ENCODE results near the gene HEY2.
"Not testable (repeated sequence)": the region's sequence is repeated elsewhere in the genome, so short reads cannot be mapped to it uniquely, and the experiment has no call there.

HEY2 gene

DNA sequence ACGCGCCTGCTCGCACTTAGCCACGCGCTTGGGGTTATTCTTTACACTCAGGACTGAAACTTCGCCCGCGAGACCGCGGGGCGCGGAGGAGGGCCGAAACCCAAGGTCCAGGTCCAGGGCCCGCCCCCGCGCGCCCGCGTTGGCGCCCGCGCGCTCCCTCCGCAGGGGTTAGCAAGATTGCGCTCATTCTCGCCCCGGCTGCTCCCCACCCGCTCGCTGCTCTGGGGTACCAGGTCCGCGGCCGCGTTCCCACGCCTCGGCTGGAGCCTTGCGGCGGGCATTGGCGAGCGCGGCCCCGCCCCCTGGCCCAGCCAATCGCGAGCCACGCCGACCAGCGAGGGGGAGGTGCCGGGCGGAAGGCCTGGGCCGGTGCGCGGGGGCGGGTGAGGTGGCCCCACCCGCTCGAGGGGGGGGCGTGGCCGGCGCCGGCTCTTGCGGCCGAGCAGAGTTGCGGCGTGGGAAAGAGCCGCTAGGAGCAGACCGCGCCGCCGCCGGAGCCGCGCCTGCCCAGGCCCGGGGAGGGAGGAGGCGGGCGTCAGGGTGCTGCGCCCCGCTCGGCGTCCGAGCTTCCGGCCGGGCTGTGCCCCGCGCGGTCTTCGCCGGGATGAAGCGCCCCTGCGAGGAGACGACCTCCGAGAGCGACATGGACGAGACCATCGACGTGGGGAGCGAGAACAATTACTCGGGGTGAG lies at the start of gene HEY2:
TSS of gene HEY2 (plus strand) at position 460 of the 692 bp plus-strand sequence. CDS start at position 605, 145 bp downstream.
- peak; percentile 91 for ATAC-seq
- TF ChIP-seq ZNF565 (CRISPR knock-in tag; conservative IDR thresholded peaks at IDR 0.05; ENCODE audit: low read depth): no peak
- TF ChIP-seq ZNF8 (CRISPR knock-in tag; IDR thresholded peaks at IDR 0.05): no peak

DNA sequence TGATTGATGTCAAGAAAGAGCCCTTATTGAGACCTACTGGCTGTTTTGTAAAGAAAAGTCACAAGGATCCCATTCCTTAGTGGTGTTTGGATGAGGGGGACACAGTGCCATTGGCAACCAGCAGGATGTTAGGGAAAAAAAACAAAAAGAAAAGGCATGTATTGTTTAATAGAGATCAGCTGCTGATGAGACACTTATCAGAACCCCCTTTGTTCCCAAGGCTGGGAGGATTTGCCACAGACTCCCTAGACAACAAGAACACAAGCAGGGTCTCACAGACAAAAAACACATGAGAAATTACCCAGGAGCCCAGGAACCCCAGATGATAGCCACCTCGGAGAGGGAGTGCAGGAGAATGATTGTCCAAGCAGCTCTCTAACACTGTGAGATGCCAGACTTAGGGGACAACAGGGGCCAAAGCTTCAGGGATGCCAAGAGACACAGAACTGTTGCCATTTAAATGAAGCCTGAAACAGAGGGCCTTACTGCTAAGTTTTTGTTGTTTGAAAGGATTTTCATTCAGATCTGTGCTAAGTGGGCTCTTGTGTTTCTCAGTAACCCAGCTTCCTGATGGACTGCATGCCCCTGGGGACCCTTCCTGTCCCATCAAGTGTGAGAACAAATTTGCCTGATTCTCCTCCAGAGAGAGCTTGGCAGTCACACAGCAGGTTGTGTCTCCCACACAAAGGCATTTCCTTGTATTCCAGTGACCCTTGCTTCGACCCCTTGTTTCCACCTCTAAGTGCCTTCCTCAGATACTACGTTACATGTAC lies 48.7 kb upstream of the HEY2 start:
- ATAC-seq: no peak

DNA sequence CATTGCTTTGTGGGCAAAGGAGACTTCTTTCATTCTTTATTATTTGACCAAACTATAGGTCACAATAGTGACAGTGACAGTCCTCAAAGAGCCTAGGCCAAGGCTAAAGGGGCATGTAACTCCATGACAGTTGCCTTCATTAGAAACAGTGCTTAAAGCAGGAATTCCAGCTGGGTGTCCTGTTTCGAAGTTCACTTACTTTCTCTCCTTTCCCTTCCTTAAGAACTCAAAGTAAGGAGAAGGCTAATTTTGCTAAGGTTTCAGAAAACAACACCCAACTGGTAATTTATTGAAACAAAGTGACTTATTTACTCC lies 48.1 kb upstream of the HEY2 start:
- no peak for TF ChIP-seq ISL1 (CRISPR knock-in tag; IDR thresholded peaks at IDR 0.05)
- no peak for TF ChIP-seq GLIS3 (CRISPR knock-in tag; IDR thresholded peaks at IDR 0.05)
- no peak for TF ChIP-seq CSDC2 (CRISPR knock-in tag; IDR thresholded peaks at IDR 0.05)
- no peak for TF ChIP-seq TCF4 (CRISPR knock-in tag; IDR thresholded peaks at IDR 0.05; ENCODE audit: borderline replicate concordance)
- no peak for TF ChIP-seq ZNF70 (CRISPR knock-in tag; IDR thresholded peaks at IDR 0.05)
- TF ChIP-seq ESRRG (CRISPR knock-in tag; IDR thresholded peaks at IDR 0.05): no peak
- TF ChIP-seq, protein P1, sequence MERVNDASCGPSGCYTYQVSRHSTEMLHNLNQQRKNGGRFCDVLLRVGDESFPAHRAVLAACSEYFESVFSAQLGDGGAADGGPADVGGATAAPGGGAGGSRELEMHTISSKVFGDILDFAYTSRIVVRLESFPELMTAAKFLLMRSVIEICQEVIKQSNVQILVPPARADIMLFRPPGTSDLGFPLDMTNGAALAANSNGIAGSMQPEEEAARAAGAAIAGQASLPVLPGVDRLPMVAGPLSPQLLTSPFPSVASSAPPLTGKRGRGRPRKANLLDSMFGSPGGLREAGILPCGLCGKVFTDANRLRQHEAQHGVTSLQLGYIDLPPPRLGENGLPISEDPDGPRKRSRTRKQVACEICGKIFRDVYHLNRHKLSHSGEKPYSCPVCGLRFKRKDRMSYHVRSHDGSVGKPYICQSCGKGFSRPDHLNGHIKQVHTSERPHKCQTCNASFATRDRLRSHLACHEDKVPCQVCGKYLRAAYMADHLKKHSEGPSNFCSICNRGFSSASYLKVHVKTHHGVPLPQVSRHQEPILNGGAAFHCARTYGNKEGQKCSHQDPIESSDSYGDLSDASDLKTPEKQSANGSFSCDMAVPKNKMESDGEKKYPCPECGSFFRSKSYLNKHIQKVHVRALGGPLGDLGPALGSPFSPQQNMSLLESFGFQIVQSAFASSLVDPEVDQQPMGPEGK (CRISPR knock-in tag; IDR thresholded peaks at IDR 0.05; ENCODE audit: borderline replicate concordance): no peak
- TF ChIP-seq, protein P2, sequence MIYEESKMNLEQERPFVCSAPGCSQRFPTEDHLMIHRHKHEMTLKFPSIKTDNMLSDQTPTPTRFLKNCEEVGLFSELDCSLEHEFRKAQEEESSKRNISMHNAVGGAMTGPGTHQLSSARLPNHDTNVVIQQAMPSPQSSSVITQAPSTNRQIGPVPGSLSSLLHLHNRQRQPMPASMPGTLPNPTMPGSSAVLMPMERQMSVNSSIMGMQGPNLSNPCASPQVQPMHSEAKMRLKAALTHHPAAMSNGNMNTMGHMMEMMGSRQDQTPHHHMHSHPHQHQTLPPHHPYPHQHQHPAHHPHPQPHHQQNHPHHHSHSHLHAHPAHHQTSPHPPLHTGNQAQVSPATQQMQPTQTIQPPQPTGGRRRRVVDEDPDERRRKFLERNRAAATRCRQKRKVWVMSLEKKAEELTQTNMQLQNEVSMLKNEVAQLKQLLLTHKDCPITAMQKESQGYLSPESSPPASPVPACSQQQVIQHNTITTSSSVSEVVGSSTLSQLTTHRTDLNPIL (CRISPR knock-in tag; IDR thresholded peaks at IDR 0.05; ENCODE audit: low read depth): no peak
- no peak for TF ChIP-seq ZC3H10 (CRISPR knock-in tag; IDR thresholded peaks at IDR 0.05)
- TF ChIP-seq, protein P3, sequence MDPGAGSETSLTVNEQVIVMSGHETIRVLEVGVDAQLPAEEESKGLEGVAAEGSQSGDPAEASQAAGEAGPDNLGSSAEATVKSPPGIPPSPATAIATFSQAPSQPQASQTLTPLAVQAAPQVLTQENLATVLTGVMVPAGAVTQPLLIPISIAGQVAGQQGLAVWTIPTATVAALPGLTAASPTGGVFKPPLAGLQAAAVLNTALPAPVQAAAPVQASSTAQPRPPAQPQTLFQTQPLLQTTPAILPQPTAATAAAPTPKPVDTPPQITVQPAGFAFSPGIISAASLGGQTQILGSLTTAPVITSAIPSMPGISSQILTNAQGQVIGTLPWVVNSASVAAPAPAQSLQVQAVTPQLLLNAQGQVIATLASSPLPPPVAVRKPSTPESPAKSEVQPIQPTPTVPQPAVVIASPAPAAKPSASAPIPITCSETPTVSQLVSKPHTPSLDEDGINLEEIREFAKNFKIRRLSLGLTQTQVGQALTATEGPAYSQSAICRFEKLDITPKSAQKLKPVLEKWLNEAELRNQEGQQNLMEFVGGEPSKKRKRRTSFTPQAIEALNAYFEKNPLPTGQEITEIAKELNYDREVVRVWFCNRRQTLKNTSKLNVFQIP (CRISPR knock-in tag; IDR thresholded peaks at IDR 0.05; ENCODE audit: borderline replicate concordance, low read depth): no peak
- TF ChIP-seq PPARA (CRISPR knock-in tag; IDR thresholded peaks at IDR 0.05; ENCODE audit: borderline replicate concordance): no peak
- no peak for TF ChIP-seq ZFP30 (CRISPR knock-in tag; IDR thresholded peaks at IDR 0.05)
- no peak for TF ChIP-seq OSR1 (CRISPR knock-in tag; IDR thresholded peaks at IDR 0.05)
- no peak for TF ChIP-seq BACH2 (CRISPR knock-in tag; IDR thresholded peaks at IDR 0.05; ENCODE audit: borderline replicate concordance)
- ATAC-seq: no peak

More for the DNA sequence above, 48.7 kb upstream of the HEY2 start:
- no peak for TF ChIP-seq GLIS3 (CRISPR knock-in tag; IDR thresholded peaks at IDR 0.05)
- TF ChIP-seq, protein P4, sequence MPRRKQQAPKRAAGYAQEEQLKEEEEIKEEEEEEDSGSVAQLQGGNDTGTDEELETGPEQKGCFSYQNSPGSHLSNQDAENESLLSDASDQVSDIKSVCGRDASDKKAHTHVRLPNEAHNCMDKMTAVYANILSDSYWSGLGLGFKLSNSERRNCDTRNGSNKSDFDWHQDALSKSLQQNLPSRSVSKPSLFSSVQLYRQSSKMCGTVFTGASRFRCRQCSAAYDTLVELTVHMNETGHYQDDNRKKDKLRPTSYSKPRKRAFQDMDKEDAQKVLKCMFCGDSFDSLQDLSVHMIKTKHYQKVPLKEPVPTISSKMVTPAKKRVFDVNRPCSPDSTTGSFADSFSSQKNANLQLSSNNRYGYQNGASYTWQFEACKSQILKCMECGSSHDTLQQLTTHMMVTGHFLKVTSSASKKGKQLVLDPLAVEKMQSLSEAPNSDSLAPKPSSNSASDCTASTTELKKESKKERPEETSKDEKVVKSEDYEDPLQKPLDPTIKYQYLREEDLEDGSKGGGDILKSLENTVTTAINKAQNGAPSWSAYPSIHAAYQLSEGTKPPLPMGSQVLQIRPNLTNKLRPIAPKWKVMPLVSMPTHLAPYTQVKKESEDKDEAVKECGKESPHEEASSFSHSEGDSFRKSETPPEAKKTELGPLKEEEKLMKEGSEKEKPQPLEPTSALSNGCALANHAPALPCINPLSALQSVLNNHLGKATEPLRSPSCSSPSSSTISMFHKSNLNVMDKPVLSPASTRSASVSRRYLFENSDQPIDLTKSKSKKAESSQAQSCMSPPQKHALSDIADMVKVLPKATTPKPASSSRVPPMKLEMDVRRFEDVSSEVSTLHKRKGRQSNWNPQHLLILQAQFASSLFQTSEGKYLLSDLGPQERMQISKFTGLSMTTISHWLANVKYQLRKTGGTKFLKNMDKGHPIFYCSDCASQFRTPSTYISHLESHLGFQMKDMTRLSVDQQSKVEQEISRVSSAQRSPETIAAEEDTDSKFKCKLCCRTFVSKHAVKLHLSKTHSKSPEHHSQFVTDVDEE (CRISPR knock-in tag; IDR thresholded peaks at IDR 0.05): no peak

DNA sequence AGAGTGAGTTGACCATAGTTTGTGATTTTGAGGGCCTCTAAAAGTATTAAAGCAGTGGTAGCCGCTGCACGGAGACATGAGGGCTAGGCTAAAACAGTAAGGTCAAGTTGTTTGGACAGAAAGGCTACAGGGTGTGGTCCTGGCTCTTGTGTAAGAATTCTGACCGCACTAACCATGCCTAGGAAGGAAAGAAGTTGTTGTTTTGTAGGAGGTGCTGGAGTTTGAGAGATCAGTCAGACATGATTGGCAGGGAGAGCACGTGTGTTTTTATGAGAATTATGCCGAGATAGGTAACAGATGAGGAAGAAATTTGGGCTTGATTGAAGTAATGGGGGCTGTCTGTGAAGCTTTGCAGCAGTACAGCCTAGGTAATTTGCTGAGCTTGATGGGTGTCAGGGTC lies 45.5 kb upstream of the HEY2 start:
- ATAC-seq: not testable (repeated sequence)

DNA sequence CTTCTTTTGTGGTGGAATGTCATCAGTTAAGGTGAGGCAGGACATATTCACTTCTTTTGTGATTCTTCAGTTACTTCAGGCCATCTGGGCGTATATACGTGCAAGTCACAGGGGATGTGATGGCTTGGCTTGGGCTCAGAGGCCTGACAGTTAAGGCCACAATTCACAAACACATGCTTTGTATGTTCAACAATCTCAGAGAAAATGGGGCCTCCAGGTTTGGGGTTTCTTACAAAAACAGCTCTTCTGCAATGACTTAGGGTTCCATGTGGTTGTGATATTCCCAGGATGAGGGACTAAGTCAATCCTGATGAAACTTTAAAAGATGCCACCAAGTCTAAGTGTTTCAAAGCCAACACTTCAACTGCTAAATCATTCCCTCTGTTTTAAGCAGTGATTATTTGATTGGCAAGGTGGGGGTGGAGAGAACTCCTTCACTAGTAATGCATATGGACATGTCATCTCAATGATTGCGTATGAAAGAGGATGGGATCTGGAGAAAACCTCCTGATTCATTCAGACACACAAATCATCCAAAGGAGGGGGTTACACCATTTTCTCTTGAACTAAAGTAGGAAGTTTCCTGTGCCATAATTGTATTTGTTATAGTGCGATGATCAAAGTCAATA lies 41.7 kb upstream of the HEY2 start:
- no peak for ATAC-seq
- TF ChIP-seq, protein P2 (CRISPR knock-in tag; IDR thresholded peaks at IDR 0.05; ENCODE audit: low read depth): no peak
- TF ChIP-seq BACH2 (CRISPR knock-in tag; IDR thresholded peaks at IDR 0.05; ENCODE audit: borderline replicate concordance): no peak
- TF ChIP-seq, protein P5, sequence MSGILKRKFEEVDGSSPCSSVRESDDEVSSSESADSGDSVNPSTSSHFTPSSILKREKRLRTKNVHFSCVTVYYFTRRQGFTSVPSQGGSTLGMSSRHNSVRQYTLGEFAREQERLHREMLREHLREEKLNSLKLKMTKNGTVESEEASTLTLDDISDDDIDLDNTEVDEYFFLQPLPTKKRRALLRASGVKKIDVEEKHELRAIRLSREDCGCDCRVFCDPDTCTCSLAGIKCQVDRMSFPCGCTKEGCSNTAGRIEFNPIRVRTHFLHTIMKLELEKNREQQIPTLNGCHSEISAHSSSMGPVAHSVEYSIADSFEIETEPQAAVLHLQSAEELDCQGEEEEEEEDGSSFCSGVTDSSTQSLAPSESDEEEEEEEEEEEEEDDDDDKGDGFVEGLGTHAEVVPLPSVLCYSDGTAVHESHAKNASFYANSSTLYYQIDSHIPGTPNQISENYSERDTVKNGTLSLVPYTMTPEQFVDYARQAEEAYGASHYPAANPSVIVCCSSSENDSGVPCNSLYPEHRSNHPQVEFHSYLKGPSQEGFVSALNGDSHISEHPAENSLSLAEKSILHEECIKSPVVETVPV (CRISPR knock-in tag; IDR thresholded peaks at IDR 0.05): no peak
- TF ChIP-seq ZC3H10 (CRISPR knock-in tag; IDR thresholded peaks at IDR 0.05): no peak
- no peak for TF ChIP-seq CSDC2 (CRISPR knock-in tag; IDR thresholded peaks at IDR 0.05)
- TF ChIP-seq ARNTL (CRISPR knock-in tag; IDR thresholded peaks at IDR 0.05; ENCODE audit: borderline replicate concordance, low read depth): no peak
- no peak for TF ChIP-seq ZFP3 (CRISPR knock-in tag; IDR thresholded peaks at IDR 0.05)
